VCaP (cell line): ENCODE data around the gene C2CD2L.
"Not testable (repeated sequence)": the region's sequence is repeated elsewhere in the genome, so short reads cannot be mapped to it uniquely, and the experiment has no call there.

Source experiments
- H3K27ac ChIP-seq: fragments of 450-650 bp; 2 replicates; pipeline ENCODE4 v1.5.1; 2017
- TF ChIP-seq, protein P1 (sequence below): fragments of 450-650 bp; conservative IDR thresholded peaks from 2 replicates; pipeline ENCODE4 v1.5.1; 2017; ENCODE audit warnings: mild to moderate bottlenecking, moderate library complexity

Gene C2CD2L

GRCh38 chr11:119157063-119157462 is 49.9 kb downstream of the C2CD2L start:
- TF ChIP-seq, protein P1, sequence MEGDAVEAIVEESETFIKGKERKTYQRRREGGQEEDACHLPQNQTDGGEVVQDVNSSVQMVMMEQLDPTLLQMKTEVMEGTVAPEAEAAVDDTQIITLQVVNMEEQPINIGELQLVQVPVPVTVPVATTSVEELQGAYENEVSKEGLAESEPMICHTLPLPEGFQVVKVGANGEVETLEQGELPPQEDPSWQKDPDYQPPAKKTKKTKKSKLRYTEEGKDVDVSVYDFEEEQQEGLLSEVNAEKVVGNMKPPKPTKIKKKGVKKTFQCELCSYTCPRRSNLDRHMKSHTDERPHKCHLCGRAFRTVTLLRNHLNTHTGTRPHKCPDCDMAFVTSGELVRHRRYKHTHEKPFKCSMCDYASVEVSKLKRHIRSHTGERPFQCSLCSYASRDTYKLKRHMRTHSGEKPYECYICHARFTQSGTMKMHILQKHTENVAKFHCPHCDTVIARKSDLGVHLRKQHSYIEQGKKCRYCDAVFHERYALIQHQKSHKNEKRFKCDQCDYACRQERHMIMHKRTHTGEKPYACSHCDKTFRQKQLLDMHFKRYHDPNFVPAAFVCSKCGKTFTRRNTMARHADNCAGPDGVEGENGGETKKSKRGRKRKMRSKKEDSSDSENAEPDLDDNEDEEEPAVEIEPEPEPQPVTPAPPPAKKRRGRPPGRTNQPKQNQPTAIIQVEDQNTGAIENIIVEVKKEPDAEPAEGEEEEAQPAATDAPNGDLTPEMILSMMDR = no peak
- no peak overlapping the region for H3K27ac ChIP-seq

DNA sequence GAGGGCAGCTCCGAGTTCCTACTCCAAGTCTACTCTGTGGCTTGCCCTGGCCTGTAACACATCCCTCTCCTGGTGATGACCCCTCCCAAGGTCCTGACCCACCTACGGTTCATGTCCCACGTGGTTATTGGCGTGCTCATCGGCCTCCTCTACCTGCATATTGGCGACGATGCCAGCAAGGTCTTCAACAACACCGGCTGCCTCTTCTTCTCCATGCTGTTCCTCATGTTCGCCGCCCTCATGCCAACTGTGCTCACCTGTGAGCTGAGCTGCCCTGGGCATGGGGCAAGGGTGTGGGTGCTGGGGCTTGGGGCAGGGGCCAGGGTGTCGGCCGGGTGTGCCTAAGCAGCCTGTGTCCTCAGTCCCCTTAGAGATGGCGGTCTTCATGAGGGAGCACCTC is 51.3 kb downstream of the C2CD2L start:
- TF ChIP-seq, protein P1 = no peak
- H3K27ac ChIP-seq = no peak overlapping the region

- H3K27ac ChIP-seq = no peak overlapping the region
- TF ChIP-seq, protein P1 = no peak
Measured at GRCh38 chr11:119160151-119160550, 53.0 kb downstream of the C2CD2L start.

DNA sequence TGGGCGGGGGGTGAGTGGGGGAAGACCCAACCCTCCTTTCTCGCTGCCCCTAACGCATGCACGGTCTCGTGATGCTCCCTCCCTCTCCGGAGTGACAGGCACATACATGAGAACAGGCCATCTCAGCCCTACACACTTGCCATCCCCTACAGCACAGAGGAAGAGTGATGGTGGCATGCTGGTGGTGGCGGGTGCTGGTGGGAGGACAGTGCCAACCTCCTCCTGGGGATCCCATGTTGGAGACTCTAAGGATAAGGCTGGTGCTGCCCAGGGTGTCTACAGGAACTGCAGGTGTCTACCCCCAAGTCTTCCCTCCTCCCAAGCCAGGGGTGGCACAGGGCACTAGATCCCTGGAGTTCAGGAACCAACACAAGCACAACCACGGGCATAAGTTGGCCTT is 54.7 kb downstream of the C2CD2L start:
- no peak overlapping the region for H3K27ac ChIP-seq
- TF ChIP-seq, protein P1 = no peak

GRCh38 chr11:119166368-119167076 is 59.4 kb downstream of the C2CD2L start:
- H3K27ac ChIP-seq = no peak overlapping the region
- TF ChIP-seq, protein P1 = no peak

DNA sequence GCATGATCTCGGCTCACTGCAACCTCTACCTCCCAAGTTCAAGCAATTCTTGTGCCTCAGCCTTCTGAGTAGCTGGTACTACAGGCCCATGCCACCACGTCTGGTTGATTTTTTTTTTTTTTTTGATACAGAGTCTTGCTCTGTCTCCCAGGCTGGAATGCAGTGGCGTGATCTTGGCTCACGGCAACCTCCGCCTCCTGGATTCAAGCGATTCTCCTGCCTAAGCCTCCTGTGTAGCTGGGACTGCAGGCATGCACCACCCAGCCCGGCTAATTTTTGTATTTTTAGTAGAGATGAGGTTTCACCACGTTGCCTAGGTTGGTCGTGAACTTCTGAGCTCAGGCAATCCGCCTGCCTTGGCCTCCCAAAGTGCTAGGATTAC is 59.9 kb downstream of the C2CD2L start:
- not testable (repeated sequence) for H3K27ac ChIP-seq

GRCh38 chr11:119167933-119168332 is 60.8 kb downstream of the C2CD2L start:
- H3K27ac ChIP-seq = peak overlapping the region; percentile 88; the same call in 1 of the 2 replicates
- TF ChIP-seq, protein P1 = no peak
